Stimulated activated CD8-positive, alpha-beta memory T cell treated with anti-CD3 and anti-CD28 coated beads, Interleukin-15, amount 100 ng/mL, for 4 hours (primary cell): ENCODE data around the gene MVB12B.

Experiments used
- DNase-seq, 2 donors: peaks; one replicate each; pipeline ENCODE4 v3.0.0-alpha.2; 2020; ENCODE audit warnings: low read depth in 2 of 2

MVB12B gene

GRCh38 chr9:126504086-126504976 lies 177.7 kb downstream of the MVB12B start:
- no peak for DNase-seq

DNA sequence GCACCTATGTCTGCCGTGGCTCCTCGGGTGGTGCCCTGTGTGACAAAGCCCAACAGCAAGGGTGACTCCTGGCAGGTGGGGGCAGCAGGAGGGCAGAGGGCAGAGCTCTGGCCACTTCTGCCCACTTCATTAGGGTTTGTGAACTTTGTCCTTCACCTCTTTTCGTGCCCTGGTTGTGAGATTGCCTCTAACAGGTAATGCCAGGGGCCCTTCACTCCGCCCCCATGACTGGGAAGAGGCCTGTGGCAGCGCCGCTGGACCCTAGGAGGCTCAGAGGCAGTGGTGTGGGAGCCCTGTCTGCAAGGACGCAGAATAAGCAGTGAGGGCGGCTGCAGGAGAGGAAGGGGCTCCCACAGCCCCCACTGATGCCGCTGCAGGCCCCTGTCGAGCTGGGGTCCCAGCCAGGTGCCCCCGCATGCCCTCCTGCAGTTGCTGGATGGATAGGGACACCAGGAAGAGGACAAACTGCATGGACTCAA lies 178.4 kb downstream of the MVB12B start:
- no peak for DNase-seq

DNA sequence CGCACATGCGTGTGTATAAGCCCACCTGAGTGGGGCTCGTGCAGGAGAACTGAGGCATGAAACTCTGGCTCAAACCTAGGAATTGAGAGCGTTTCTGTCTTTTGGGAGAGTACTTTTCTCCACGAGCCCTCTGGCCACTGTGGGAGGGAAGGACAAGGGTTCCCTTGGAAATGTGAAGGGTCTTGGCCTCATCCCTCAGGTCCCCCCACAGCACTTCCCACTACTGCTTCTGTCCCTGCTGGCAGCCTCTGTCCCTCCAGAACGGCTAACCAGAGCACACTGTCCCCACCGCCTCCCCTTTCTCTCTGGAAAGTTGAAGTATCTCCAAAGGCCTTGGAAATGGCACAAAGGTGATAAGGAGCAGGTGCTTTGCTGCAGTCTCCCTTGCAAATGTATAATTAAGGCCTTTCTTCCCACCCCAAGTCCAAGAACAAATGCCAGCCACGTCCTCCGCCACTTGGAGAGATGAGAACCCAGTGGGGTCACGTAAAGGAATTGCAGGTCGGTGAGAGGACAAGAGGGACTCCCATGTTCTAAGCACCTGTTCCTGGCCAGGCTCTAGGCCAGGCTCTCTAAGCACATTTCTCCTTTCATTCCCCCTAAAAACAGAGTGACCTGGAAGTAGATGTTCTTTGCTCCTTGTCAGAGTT lies 179.2 kb downstream of the MVB12B start:
- no peak for DNase-seq

- no peak for DNase-seq
Measured at GRCh38 chr9:126506361-126507317, 180.0 kb downstream of the MVB12B start.

DNA sequence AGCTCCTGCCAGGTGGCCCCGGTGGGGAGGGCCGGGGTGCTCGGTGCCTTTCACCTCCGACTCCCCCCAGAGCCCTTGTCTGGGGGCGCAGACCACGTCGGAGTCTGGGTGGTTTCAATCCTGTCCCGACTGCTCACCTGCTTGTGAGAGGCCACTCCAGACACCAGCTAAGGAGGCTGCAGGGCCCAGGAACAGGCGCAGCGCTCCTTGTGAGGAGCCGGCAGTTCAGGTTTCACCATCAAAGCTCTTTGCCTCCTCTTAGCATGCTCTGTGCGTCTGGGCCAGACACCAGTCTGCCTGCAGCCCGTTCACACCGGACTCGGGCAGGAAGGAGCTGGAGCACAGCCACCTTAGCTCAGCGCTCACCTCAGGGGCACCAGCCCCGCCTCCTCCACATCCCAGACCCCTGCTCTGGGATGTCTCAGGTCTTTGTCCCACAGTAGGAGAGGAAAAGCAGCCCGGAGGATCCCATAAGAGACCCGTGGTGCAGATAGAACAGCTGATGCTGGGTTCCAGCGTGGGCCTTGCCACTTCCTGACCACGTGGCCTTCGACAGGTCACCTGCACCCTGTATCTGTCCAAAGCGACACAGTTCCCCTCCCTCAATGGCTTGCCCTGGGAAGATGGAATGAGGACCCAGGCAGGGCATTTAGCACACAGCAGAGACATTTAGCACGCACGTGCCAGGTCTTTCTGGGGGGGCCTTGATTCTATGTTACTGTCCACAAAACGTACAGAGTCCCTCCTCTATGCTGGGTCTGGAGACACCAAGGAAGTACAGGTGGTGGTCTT lies 180.9 kb downstream of the MVB12B start:
- DNase-seq = no peak

DNA sequence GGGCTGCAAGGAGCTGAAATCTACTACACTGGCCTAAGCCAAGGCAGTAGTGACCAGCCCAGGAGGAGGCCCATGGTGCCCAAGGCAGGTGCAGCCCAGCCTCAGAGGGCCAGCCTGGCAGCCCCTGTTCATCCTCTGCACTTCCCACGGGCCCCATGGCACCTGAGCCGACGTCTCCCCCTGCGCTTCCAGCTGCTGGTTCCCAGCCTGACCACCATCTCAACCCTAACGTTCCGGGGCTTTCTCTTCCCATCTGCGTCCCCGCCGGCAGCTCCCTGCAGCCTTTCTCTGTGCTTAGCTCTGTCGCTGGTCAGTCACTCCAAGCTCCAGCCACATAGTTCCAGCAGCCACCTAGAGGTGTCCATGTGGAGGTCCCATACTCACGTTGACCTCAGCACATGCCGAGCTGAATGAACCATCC lies 181.6 kb downstream of the MVB12B start:
- DNase-seq = no peak

DNA sequence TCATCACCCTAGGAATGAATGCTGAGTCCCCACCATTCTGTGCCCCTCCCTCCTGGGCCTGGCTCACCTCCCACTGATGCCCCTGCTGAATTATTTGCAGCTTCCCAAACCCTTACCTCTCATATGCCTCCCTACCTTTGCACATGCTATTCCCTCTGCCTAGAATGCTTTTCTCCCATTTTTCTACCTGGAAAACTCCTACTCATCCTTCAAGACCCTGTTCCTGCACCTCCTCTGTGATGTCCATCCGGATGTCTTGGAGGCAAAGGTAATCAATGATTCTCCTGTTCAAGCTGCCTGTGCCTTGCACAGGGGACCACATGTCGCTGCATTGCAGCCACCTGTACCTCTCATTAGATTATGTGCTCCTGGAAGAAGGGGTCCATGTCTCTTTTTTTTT lies 182.3 kb downstream of the MVB12B start:
- no peak for DNase-seq

GRCh38 chr9:126509718-126510117 lies 183.1 kb downstream of the MVB12B start:
- DNase-seq = no peak

GRCh38 chr9:126510564-126510963 lies 183.9 kb downstream of the MVB12B start:
- no peak for DNase-seq

DNA sequence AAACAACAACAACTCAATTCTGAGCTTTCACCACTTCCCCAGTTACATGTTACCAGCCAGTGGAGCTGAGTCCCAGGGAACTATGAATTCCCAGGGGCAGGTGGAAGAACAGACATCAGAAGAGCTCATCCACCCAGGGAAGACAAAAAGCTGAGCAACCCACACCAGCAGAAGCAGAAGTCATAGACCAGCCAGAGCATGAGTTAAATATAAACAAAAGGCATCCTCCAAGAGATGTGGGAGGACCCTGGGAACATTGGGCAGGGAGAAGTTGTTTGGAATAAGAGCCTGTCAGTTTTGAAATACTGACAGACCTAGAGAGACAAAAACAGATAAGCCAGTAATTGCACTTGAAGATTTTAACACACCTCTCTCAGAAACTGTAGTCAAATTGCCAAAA lies 184.8 kb downstream of the MVB12B start:
- DNase-seq = no peak

DNA sequence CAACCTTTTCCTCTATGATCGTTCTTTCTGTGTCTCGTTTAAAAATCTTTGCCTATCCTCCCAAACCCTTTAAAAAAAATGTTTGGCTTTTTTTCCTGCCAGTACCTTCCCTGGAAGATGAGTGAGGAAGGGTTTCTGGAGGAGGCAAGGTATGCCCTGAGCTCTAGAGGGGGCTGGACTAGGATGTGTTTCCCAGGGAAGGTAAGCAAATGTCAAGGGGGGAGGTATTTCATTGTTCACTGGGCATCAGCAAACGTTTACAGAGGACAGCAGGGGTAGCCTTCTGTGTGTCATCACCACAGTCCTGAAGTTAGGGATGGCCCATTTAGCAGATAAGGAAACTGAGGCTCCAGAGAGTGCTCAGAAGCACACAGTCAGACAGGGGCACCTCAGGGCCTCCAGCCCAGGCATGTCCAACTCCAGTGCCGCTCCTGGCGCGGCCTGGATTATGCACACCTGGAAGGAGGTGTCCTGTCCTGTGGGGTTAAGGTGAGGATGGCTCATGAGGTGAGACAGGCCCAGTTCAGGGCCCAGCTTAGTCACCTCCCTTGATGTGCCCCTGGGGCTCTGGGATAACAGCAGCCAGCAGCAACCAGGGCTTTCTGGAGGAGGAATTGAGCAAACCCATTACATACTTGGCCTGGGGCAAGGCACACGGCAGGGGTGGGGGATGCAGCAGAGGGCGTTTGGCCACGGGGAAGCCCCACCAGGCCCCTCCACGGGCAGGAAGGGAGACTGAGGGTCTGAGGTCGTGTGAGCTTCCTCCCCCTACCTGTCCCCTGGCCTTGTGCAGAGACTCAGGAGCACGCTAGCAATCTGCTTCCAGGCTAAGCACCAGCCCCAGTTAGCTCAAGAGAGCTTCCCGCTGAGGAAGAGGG lies 186.8 kb downstream of the MVB12B start:
- no peak for DNase-seq

DNA sequence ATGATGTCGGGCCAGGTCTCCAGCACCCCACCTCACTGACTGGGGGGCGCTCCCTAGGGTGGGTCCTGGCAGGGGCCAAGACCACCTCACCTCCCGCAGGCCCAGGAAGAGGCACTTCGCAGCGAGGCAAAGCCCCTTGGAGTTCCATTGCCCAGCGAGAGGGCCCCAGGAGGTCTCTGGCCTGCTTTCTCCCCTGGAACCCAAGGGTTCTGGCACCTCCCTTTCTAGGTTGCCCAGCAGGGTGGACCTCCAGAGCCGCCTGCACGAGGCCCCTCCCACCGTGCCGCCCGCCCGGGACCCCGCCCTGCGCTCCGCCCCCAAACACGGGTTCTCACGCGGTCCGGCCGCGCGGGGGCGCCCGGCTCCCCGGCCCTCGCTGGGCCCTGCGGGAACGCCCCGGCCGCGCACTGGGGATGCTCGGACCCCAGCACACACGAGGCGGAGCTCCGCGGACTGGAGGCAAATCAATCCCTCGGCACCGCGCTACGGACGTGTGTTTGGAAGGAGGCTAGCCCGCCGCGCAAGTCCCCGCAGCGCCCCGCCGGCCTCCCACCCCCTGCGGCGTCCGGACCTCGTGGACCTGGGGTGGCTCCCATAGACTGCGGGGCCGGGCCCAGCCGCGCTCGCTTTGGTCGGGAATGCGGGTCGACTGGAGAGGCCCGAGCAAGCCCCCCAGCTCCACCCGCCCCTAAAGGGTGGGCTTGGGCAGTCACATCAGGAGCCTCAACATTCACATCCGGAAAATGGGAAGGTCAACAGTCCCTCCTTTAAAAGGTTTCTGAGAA lies 187.6 kb downstream of the MVB12B start:
- peak; percentile 23 to 33 for DNase-seq

GRCh38 chr9:126515001-126515872 lies 188.6 kb downstream of the MVB12B start:
- no peak for DNase-seq

- no peak for DNase-seq
Measured at GRCh38 chr9:126515873-126516505, 189.4 kb downstream of the MVB12B start.

- no peak for DNase-seq
Measured at GRCh38 chr9:126516561-126516935, 189.9 kb downstream of the MVB12B start.

GRCh38 chr9:126516936-126517832 lies 190.6 kb downstream of the MVB12B start:
- DNase-seq = no peak
